ENCODE measurements around the gene DCAF11. TPM values are rescaled to one million over a fixed set of nuclear protein-coding genes. Genes with fewer than 3 reads are reported as not detected.

DCAF11 gene
- total RNA-seq, 1 donor from 2014 or later = 84.3 TPM

- no peak for DNase-seq
- peaks cover 27% of the 10 kb centered on the region for H3K4me1 Mint-ChIP-seq
- no peaks in the 10 kb centered on the region for H3K27me3 Mint-ChIP-seq
- peak overlapping the region; percentile 87 for H3K27ac Mint-ChIP-seq
- no peak for TF ChIP-seq CTCF (IDR thresholded peaks at IDR 0.05)
- H3K9me3 Mint-ChIP-seq = no peaks in the 10 kb centered on the region
- ChIA-PET CTCF (interaction anchor here (0.8 to 2.0 kb wide), 3 partner anchors 16 to 34 kb away, joined by 3 to 13 read pairs (median 8); no protein-coding TSS in a partner anchor), POLR2A (interaction anchor here (0.5 to 1.5 kb wide), 11 partner anchors 8 to 1845 kb away, joined by 3 to 13 read pairs (median 3); partner anchors contain the start of genes CARMIL3, PCK2, PSME1 and TM9SF1)
- H3K36me3 Mint-ChIP-seq (ENCODE audit: low read depth) = no peaks in the 10 kb centered on the region
- intact Hi-C loops (cut with micrococcal nuclease) = no loop called here
- peak; percentile 15 for ATAC-seq (ENCODE audit: low read depth)
- H3K4me3 Mint-ChIP-seq = peak overlapping the region; percentile 42
Measured at GRCh38 chr14:24074625-24075484, 39.7 kb upstream of the DCAF11 start.

GRCh38 chr14:24075485-24076301 is 38.9 kb upstream of the DCAF11 start:
- no peaks in the 10 kb centered on the region for H3K27me3 Mint-ChIP-seq
- H3K4me1 Mint-ChIP-seq = peaks cover 35% of the 10 kb centered on the region
- H3K27ac Mint-ChIP-seq = peak overlapping the region; percentile 87
- H3K36me3 Mint-ChIP-seq (ENCODE audit: low read depth) = no peaks in the 10 kb centered on the region
- POLR2A ChIA-PET = interaction anchor here (0.7 to 1.5 kb wide), 11 partner anchors 9 to 355 kb away, joined by 3 to 13 read pairs (median 3); partner anchors contain the start of genes CARMIL3, PCK2, PSME1 and TM9SF1
- DNase-seq (no peak), ATAC-seq (ENCODE audit: low read depth) (peak; percentile 90)
- no peak for TF ChIP-seq CTCF (IDR thresholded peaks at IDR 0.05)
- CTCF ChIA-PET = interaction anchor here (0.6 to 2.0 kb wide), 3 partner anchors 15 to 33 kb away, joined by 3 to 13 read pairs (median 8); no protein-coding TSS in a partner anchor
- intact Hi-C loops (cut with micrococcal nuclease) = no loop called here
- peak overlapping the region; percentile 42 for H3K4me3 Mint-ChIP-seq
- no peaks in the 10 kb centered on the region for H3K9me3 Mint-ChIP-seq

- no peak for DNase-seq
- H3K36me3 Mint-ChIP-seq (ENCODE audit: low read depth) = no peaks in the 10 kb centered on the region
- H3K9me3 Mint-ChIP-seq = no peaks in the 10 kb centered on the region
- POLR2A ChIA-PET = interaction anchor here (1.1 to 1.5 kb wide), 2 partner anchors 18 to 25 kb away, joined by 3 to 13 read pairs; partner anchors contain the start of gene PCK2
- no peak for ATAC-seq (ENCODE audit: low read depth)
- TF ChIP-seq CTCF (IDR thresholded peaks at IDR 0.05) = no peak
- H3K4me3 Mint-ChIP-seq = no peak overlapping the region
- no peaks in the 10 kb centered on the region for H3K27me3 Mint-ChIP-seq
- CTCF ChIA-PET = interaction anchor here (0.6 kb wide), 1 partner anchor 33 kb away, joined by 3 read pairs; no protein-coding TSS in a partner anchor
- intact Hi-C loops (cut with micrococcal nuclease) = no loop called here
- H3K4me1 Mint-ChIP-seq = peaks cover 39% of the 10 kb centered on the region
- no peak overlapping the region for H3K27ac Mint-ChIP-seq
Measured at GRCh38 chr14:24076302-24076601, 38.3 kb upstream of the DCAF11 start.

- ChIA-PET POLR2A (no interaction called here), CTCF (no interaction called here)
- Mint-ChIP-seq H3K27ac (no peak overlapping the region), H3K27me3 (no peaks in the 10 kb centered on the region), H3K4me3 (no peak overlapping the region), H3K4me1 (peaks cover 43% of the 10 kb centered on the region), H3K9me3 (no peaks in the 10 kb centered on the region), H3K36me3 (ENCODE audit: low read depth) (no peaks in the 10 kb centered on the region)
- ATAC-seq (ENCODE audit: low read depth) = no peak
- DNase-seq = no peak
- TF ChIP-seq CTCF (IDR thresholded peaks at IDR 0.05) = no peak
- intact Hi-C loops (cut with micrococcal nuclease) = no loop called here
Measured at GRCh38 chr14:24077086-24077485, 37.5 kb upstream of the DCAF11 start.
